Esophagus squamous epithelium (tissue), 4 donors: ENCODE measurements around the gene IGSF6.
"Not testable (repeated sequence)": the region's sequence is repeated elsewhere in the genome, so short reads cannot be mapped to it uniquely, and the experiment has no call there.

Experiments
- POLR2A ChIP-seq, 4 donors: fragments of 450-650 bp; IDR thresholded peaks; one replicate each; pipeline ENCODE4 v1.6.1; 2017; ENCODE audit warnings: antibody characterized with exemption in 4 of 4, mild to moderate bottlenecking in 4 of 4, moderate library complexity in 3 of 4
- TF ChIP-seq, protein P1 (sequence below), 6 experiments: fragments of 450-650 bp in 4 of 6; fragments of 200-600 bp in 2 of 6; sonication (generic) in 2 of 6; IDR thresholded peaks; one replicate each; pipeline ENCODE4 v1.5.1; 2016 to 2019; ENCODE audit warnings: antibody characterized with exemption in 6 of 6, mild to moderate bottlenecking in 4 of 6, moderate library complexity in 4 of 6

DNA sequence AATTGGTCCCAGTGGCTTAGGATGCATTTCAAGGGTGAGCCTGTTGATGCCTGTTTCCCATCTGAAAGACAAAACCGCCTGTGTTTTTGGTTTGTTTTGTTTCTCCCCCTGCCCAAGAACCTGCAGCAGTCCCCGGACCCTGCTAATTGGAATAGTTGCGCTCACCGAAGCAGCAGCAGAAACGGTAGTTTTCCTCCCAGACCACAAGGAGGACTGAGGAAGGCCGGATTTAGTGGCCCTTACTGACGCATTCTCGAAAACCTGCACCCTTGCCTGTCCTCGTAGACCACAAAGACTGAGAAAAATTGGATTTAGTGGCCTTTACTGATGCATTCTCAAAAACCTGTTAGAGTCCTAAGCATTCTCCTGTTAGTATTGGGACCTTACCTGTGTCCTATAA is 16.7 kb downstream of the IGSF6 start:
- TF ChIP-seq, protein P1, sequence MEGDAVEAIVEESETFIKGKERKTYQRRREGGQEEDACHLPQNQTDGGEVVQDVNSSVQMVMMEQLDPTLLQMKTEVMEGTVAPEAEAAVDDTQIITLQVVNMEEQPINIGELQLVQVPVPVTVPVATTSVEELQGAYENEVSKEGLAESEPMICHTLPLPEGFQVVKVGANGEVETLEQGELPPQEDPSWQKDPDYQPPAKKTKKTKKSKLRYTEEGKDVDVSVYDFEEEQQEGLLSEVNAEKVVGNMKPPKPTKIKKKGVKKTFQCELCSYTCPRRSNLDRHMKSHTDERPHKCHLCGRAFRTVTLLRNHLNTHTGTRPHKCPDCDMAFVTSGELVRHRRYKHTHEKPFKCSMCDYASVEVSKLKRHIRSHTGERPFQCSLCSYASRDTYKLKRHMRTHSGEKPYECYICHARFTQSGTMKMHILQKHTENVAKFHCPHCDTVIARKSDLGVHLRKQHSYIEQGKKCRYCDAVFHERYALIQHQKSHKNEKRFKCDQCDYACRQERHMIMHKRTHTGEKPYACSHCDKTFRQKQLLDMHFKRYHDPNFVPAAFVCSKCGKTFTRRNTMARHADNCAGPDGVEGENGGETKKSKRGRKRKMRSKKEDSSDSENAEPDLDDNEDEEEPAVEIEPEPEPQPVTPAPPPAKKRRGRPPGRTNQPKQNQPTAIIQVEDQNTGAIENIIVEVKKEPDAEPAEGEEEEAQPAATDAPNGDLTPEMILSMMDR (IDR thresholded peaks at IDR 0.05) = not testable (repeated sequence)
- not testable (repeated sequence) for TF ChIP-seq POLR2A (IDR thresholded peaks at IDR 0.05)
